Right renal cortex interstitium (tissue), 3 donors: ENCODE data around the gene PRR23E. TPM values are rescaled to one million over a fixed set of nuclear protein-coding genes. Genes with fewer than 3 reads are reported as not detected.

Experiments used
- DNase-seq, 3 donors: peaks; one replicate each; pipeline ENCODE4 v3.0.0-alpha.2; 2013; ENCODE audit warnings: low read depth in 3 of 3, low spot score in 2 of 3
- polyA plus RNA-seq, 3 donors: library from polyadenylated mRNA; unstranded; fragments of 120-200 nt; gene quantifications; one replicate each; pipeline ENCODE4 v1.2.1, GENCODE V29; 2013; ENCODE audit not compliant: insufficient read length in 3 of 3

Gene PRR23E
- polyA plus RNA-seq, 3 donors: not detected

GRCh38 chr3:127164615-127165014 lies 28.3 kb upstream of the PRR23E start:
- DNase-seq: no peak

GRCh38 chr3:127165036-127165435 lies 27.9 kb upstream of the PRR23E start:
- no peak for DNase-seq

- DNase-seq: no peak
These were observed 27.0 kb upstream of the PRR23E start for GRCh38 chr3:127165694-127166485.

- no peak for DNase-seq
These were observed 26.3 kb upstream of the PRR23E start for GRCh38 chr3:127166501-127167065.

GRCh38 chr3:127167315-127168043 lies 25.5 kb upstream of the PRR23E start:
- no peak for DNase-seq

GRCh38 chr3:127168271-127168670 lies 24.7 kb upstream of the PRR23E start:
- DNase-seq: no peak

GRCh38 chr3:127170814-127171213 lies 22.1 kb upstream of the PRR23E start:
- DNase-seq: no peak

- no peak for DNase-seq
These were observed 21.6 kb upstream of the PRR23E start for GRCh38 chr3:127171320-127171719.

GRCh38 chr3:127171721-127172120 lies 21.2 kb upstream of the PRR23E start:
- no peak for DNase-seq

GRCh38 chr3:127172211-127172610 lies 20.7 kb upstream of the PRR23E start:
- no peak for DNase-seq

- DNase-seq: peak in 1 of 3 donors; percentile 53
These were observed 20.0 kb upstream of the PRR23E start for GRCh38 chr3:127172781-127173515.

- no peak for DNase-seq
These were observed 19.3 kb upstream of the PRR23E start for GRCh38 chr3:127173516-127174166.

- no peak for DNase-seq
These were observed 18.6 kb upstream of the PRR23E start for GRCh38 chr3:127174284-127174683.

GRCh38 chr3:127174715-127175140 lies 18.2 kb upstream of the PRR23E start:
- DNase-seq: no peak

- no peak for DNase-seq
These were observed 17.7 kb upstream of the PRR23E start for GRCh38 chr3:127175272-127175671.

- no peak for DNase-seq
These were observed 15.7 kb upstream of the PRR23E start for GRCh38 chr3:127177226-127177625.

GRCh38 chr3:127180859-127181258 lies 12.1 kb upstream of the PRR23E start:
- no peak for DNase-seq

- no peak for DNase-seq
These were observed 10.5 kb upstream of the PRR23E start for GRCh38 chr3:127182431-127182830.

- no peak for DNase-seq
These were observed 9.8 kb upstream of the PRR23E start for GRCh38 chr3:127182848-127183714.
